ENCODE data around the gene BSDC1.
"Not testable (repeated sequence)": the region's sequence is repeated elsewhere in the genome, so short reads cannot be mapped to it uniquely, and the experiment has no call there.

BSDC1 gene

DNA sequence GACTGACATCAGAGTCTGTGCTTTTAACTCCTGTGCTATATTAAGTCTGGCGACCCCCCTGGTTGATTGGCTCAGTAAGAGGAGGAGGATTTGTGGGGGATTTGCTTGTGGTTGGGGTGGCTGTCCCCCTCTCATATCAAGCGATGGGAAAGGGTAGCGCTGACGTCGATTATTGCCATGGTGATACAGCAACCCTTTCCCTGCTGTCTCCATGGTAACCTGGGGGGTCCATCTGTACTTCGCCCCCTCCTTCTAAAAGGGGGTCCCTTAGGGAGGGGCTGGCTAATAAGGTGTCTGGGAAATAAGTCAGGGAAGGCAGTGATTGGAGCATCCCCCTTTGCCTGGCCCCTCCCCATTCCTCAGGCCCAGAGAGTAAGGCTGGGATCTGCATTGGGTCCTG lies 36.6 kb downstream of the BSDC1 start:
- DNase-seq (ENCODE audit: low read depth in 2 of 2): no peak

DNA sequence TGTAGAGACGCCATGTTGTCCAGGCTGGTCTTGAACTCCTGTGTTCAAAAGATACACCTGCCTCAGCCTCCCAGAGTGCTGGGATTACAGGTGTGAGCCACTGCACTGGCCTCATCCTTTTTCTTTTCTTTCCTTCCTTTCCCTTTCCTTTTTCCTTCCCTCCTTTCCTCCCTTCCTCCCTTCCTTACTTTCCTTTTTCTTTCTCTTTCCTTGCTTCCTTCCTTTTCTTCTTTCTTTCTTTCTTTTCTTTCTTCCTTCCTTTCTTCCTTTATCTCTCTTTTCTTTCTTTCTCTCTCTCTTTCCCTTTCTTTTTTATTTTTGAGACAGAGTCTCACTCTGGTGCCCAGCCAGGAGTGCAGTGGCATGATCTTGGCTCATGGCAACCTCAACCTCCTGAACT lies 37.8 kb downstream of the BSDC1 start:
- no peak for DNase-seq (ENCODE audit: low read depth in 2 of 2)

GRCh38 chr1:32355778-32356177 lies 38.5 kb downstream of the BSDC1 start:
- DNase-seq (ENCODE audit: low read depth in 2 of 2): not testable (repeated sequence)

- DNase-seq (ENCODE audit: low read depth in 2 of 2): no peak
These were observed 40.2 kb downstream of the BSDC1 start for GRCh38 chr1:32353886-32354570.

DNA sequence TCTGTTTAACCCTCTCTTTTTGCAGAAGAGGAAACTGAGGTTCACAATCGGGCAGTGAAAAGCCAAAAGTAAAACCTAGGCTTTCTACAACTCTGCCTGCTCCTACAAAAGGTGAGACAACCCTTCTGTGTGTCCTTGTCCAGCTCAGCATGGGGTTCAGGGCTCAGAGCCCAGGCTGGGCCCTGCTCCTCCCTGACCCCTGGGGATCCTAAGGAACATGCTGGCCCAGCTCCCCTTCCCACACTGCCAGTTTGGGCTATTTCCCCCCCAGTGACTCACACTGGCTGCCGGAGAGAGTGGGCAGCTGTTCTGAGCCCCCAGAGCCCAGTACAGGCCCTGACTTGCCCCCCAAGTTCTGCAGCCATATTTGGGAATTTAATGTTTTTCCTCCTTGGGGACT lies 40.8 kb downstream of the BSDC1 start:
- DNase-seq (ENCODE audit: low read depth in 2 of 2): no peak

- no peak for DNase-seq (ENCODE audit: low read depth in 2 of 2)
These were observed 41.3 kb downstream of the BSDC1 start for GRCh38 chr1:32352831-32353383.

DNA sequence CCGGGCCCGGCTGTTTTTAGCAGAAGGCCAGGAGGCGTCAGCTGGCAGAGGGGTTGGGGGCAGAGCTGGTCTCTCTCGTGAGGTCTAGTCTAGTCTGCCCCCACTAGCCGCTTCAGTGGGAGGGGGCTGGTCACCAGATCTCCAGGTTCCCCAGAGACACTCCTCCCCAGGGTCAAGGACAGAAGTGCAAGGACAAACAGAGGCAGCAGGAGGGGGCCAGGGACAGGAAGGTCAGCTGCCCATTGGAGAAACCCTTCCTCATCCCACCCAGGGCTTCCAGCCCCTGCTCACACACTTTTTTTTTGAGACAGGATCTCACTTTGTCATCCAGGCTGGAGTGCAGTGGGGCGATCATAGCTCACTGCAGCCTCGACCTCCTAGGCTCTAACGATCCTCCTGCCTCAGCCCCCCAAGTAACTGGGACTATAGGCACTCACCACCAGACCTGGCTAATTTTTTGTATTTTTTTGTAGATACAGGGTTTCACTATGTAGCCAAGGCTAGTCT lies 41.9 kb downstream of the BSDC1 start:
- no peak for DNase-seq (ENCODE audit: low read depth in 2 of 2)

DNA sequence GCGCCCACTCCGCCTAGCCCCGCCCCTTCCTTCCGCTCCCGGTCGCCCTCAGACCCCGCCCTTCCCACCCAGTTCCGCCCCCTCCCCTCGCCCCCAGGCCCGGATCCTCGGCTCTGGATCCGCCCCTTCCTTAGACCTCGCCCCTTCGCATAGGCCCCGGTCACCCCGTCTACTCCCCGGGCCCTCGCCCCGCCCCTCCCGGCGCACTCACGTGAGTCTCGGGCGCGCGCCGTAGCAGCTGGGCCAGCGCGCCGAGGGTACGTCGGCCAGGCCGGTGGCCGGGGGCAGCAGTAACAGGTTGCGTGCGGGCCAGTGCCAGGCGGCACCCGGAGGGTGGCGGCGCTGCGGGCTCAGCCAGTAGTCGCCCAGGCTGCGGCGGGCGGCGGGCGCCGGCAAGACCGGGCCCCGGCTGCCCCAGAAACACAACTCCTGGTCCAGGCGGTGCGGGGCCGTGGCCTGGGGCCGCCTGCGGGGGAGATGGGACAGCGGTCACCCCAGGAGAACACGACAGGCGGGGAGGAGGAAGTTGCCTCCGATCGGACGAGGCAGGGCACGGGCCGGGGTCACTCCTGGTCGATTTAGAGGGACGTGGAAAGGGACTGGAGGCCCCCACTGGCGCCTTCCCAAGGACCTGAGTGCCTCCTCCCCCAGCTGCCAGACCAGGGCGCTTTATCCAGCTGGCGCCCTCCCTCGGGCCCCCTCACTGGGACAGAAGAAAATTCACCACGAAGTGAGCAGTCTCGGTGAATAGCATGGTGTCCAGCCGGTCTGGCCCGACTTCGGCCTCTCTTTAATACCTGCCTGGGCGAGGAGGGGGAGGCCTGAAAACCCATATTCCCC lies 42.6 kb downstream of the BSDC1 start:
- DNase-seq (ENCODE audit: low read depth in 2 of 2): peak; percentile 73 to 84

DNA sequence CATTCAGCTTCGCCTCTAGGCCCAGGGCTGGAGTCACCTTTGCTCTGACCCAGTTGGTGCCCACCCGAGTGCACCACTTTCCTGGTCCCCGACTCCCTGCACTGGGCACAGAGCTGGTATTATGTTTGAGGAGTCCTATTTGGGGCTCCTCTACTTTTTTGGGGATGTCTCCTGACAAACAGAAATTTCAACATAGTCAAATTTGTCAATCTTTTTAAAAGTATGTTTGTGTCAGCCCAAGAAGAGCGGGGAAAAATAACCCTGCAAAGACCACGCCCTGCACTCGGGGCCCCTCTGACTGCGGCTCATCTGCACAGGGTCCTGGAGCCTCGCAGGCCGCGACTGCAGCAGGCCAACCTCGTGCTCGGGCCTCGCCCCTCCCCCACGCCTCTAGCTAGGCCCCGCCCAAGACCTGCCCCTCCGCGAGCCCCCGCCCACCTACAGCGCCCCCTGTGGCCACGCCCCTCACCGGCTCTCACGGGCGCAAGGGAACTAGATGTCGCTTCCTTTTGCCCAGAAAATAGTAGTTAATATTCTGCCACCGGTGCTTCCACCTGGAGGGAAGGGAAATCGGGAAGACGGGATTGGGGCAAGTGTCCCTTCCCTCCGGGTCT lies 43.3 kb downstream of the BSDC1 start:
- DNase-seq (ENCODE audit: low read depth in 2 of 2): peak; percentile 63 to 76

DNA sequence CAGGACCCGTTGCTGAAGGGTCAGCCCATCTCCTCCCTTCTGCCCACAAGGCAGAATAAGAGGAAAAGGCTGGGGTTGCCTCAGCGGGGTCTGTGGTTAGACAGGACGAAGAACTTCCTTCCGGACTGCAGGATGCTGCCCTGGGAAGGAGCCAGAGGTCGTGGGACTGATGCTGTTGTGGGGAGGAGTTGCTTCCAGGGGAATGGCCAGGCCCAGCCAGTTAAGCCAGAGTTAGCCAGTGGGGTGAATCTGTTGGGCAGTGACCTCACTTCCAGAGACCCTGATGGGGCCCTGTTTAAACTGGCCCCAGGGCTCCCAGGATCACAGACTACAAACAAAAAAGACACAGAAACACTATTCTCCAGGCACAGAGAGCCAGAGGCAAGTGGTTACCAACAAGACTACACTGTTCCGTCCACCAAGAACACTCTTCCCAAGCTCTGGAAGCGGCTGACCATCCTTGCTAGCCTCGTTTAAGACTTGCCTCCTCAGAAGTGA lies 45.0 kb downstream of the BSDC1 start:
- DNase-seq (ENCODE audit: low read depth in 2 of 2): no peak

DNA sequence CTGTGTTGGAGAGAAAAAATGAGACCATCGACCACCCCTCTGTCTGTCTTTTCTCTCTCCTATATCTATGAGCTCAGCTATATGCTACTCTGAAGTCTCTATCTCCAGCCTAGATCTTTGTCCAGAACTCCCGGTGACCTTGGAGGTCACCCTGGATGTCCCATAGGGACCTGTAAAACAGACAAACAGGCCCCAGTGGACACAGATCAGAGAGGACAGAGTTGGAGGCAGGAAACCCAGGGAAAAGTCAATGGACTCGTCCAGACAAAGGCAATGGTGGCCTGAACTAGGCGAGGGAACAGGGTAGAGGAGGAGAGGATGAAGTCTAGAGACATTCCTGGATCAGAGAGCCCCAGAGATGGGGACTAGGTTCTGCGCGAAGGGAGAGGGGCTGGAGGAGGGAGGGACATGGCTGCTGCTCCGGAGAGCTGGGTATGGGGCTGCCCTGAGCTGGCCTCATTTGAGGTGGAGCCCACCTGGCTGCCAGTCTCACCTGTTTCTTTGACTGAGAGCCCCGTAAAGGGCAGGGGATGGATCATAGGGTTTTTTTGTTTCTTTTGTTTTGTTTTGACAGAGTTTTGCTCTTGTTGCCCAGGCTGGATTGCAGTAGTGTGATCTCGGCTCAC lies 47.6 kb downstream of the BSDC1 start:
- no peak for DNase-seq (ENCODE audit: low read depth in 2 of 2)

DNA sequence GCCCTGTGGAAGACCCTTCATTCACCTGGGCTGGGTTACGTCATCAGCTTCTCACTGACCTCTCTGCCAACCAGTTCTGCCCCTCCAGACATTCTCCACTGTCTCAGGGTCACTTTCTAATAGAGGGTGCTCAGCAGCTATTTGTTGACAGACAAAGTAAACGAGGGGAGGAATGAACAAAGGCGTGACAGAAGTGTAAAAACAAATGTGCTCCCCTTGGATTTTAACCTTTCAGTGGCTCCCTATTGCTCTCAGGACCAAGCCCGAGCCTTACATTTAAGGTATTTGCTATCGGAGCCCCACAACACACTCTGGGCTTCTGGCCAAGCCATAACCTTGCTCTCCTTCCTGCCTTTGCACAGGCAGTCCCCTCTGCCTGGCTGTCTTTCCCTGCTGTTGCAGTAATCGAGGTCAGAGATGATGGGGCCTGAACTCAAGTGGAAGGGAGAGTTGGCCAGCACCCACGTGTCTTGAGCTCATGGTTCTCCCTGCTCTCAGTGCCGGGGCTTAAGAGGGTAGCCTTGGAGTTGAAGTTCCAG lies 48.9 kb downstream of the BSDC1 start:
- DNase-seq (ENCODE audit: low read depth in 2 of 2): no peak

- no peak for DNase-seq (ENCODE audit: low read depth in 2 of 2)
These were observed 51.5 kb downstream of the BSDC1 start for GRCh38 chr1:32342704-32343103.

DNA sequence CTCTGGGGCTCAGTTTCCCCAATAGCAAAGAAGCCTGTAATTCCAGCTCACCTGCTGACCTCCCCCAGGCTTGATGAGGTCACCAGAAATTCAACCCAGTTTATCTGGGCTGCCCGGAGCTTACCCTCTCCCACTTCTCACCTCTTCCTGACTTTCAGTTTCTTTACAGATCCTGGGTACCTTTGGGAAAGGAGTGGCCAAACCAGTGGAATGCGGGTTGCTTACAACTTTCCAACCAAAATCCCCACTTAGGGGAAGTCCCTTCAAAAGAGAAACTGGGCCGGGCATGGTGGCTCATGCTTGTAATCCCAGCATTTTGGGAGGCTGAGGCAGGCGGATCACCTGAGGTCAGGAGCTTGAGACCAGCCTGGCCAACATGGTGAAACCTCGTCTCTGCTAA lies 52.3 kb downstream of the BSDC1 start:
- no peak for DNase-seq (ENCODE audit: low read depth in 2 of 2)

GRCh38 chr1:32341186-32341757 lies 53.0 kb downstream of the BSDC1 start:
- no peak for DNase-seq (ENCODE audit: low read depth in 2 of 2)

DNA sequence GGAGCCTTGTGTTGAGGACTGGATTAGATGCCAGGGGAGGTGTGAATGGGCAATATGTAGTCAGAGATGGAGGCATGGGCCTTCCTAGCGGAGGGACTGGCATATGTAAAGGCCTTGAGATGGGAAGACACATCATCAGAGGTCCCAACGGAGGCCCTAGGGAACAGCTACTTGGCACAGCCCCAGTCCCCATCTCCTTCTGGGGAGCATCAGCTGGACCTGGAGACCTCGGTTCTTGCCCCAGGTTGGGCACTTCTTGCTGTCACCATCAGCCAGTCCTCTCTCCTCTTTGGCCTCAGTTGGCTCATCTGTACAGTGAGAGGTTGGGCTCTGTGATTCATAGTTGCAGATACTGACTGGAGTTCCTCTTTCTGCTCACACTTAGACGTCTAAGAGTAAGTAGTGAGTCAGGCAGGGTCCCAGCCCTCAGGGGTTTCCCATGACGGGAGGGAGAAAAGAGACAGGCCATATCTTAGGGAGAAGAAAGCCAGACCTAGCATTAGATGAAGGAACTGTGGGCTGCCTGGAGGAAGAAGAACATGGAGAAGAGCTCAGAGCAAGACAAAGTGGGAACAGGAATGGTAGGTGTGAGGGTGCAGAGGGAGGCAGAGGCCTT lies 54.8 kb downstream of the BSDC1 start:
- DNase-seq (ENCODE audit: low read depth in 2 of 2): no peak

- no peak for DNase-seq (ENCODE audit: low read depth in 2 of 2)
These were observed 55.5 kb downstream of the BSDC1 start for GRCh38 chr1:32338637-32339145.

DNA sequence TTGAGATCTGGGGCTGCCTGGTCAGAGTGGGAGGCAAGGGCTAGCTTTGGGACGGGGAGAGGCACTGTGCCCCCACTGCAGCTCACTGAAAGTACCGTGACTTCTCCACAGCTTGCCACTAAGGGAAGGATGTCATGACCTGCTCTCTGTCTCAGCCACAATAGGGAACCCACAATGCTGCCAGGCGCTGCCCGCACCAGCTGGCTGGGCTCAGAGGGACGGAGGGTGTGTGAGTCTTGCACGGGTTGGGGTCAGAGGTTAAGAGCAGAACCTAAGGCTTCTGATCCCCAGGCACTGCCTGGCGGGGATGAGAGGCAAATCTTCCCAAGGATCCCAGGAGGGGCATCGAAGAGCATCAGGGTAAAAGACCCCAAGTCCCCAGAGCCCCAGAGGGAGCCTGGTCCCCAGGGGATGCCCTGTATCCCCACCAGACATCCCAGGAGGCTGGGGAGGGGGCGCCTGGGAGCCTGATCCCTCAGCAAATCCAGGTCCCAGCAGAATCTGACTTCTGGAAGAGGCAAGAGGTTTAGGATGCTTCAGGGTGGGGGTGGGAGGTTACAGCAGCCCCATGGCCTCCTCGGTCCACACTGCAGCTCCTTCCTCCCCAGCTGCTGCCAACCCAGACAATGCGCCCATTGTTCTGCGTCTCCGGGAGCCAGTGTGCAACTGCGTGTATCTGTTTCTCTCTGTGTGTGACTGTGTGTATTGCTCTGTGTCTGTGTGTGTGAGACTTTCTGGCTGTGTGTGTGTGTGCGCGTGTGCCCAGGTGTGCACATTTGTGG lies 56.2 kb downstream of the BSDC1 start:
- DNase-seq (ENCODE audit: low read depth in 2 of 2): no peak

GRCh38 chr1:32336963-32337675 lies 57.1 kb downstream of the BSDC1 start:
- DNase-seq (ENCODE audit: low read depth in 2 of 2): peak; percentile 57 to 59

All from stimulated activated CD8-positive, alpha-beta memory T cell treated with anti-CD3 and anti-CD28 coated beads, Interleukin-2, amount 100 ng/mL, for 48 hours (primary cell).